RWPE2 (cell line): ENCODE data around the gene ADAM30.

Source experiments
- ATAC-seq: fragments of 200-7000 bp; cut with Tn5 transposase; 3 replicates; pipeline ENCODE4 v1.9.1; 2021; ENCODE audit warnings: low read depth
- DNase-seq: peaks from one replicate; pipeline ENCODE4 v3.0.0-alpha.2; 2020; ENCODE audit warnings: low spot score
- H3K27ac ChIP-seq: fragments of 450-650 bp; 2 replicates; pipeline ENCODE4 v1.5.1; 2017; ENCODE audit warnings: mild to moderate bottlenecking; ENCODE audit not compliant: poor library complexity, severe bottlenecking
- H3K27me3 ChIP-seq: fragments of 250-450 bp; sonication (Bioruptor Pico); 2 replicates; pipeline ENCODE4 v1.5.1; 2021; ENCODE audit warnings: mild to moderate bottlenecking, moderate library complexity; ENCODE audit not compliant: insufficient read depth, poor library complexity, severe bottlenecking
- H3K36me3 ChIP-seq: fragments of 250-450 bp; sonication (Bioruptor Pico); 2 replicates; pipeline ENCODE4 v1.5.1; 2020; ENCODE audit warnings: low read depth, mild to moderate bottlenecking, moderate library complexity
- H3K4me1 ChIP-seq: fragments of 250-450 bp; sonication (Bioruptor Pico); 2 replicates; pipeline ENCODE4 v1.5.1; 2021; ENCODE audit warnings: mild to moderate bottlenecking, moderate library complexity; ENCODE audit not compliant: insufficient read depth, poor library complexity, severe bottlenecking
- H3K4me3 ChIP-seq: fragments of 250-450 bp; sonication (Bioruptor Pico); 2 replicates; pipeline ENCODE4 v1.5.1; 2021; ENCODE audit warnings: mild to moderate bottlenecking, moderate library complexity; ENCODE audit not compliant: severe bottlenecking
- H3K9me3 ChIP-seq: fragments of 250-450 bp; sonication (Bioruptor Pico); 2 replicates; pipeline ENCODE4 v1.5.1; 2021; ENCODE audit warnings: mild to moderate bottlenecking, moderate library complexity; ENCODE audit not compliant: severe bottlenecking
- CTCF ChIP-seq: fragments of 450-650 bp; IDR thresholded peaks from one replicate; pipeline ENCODE4 v1.5.1; 2017; ENCODE audit warnings: mild to moderate bottlenecking, moderate library complexity; ENCODE audit not compliant: poor library complexity, severe bottlenecking

Gene ADAM30

GRCh38 chr1:119910618-119911017 lies 14.3 kb upstream of the ADAM30 start:
- no peak overlapping the region for H3K27ac ChIP-seq
- H3K4me3 ChIP-seq: no peak overlapping the region
- H3K27me3 ChIP-seq: no peaks in the 10 kb centered on the region
- H3K9me3 ChIP-seq: no peaks in the 10 kb centered on the region
- peaks cover 19% of the 10 kb centered on the region; the same call in 1 of the 2 replicates for H3K36me3 ChIP-seq
- TF ChIP-seq CTCF: no peak
- no peak for DNase-seq
- ATAC-seq: no peak
- H3K4me1 ChIP-seq: no peaks in the 10 kb centered on the region

GRCh38 chr1:119909890-119910596 lies 13.7 kb upstream of the ADAM30 start:
- DNase-seq: no peak
- no peak for TF ChIP-seq CTCF
- no peak overlapping the region for H3K4me3 ChIP-seq
- no peak for ATAC-seq
- peaks cover 16% of the 10 kb centered on the region; the same call in 1 of the 2 replicates for H3K36me3 ChIP-seq
- H3K9me3 ChIP-seq: no peaks in the 10 kb centered on the region
- H3K4me1 ChIP-seq: no peaks in the 10 kb centered on the region
- no peak overlapping the region for H3K27ac ChIP-seq
- H3K27me3 ChIP-seq: no peaks in the 10 kb centered on the region

- Histone ChIP-seq H3K27me3 (no peaks in the 10 kb centered on the region), H3K27ac (no peak overlapping the region), H3K36me3 (0 out of 2 replicates have a peak, but pooled peaks cover 6% of the 10 kb centered on the region), H3K4me1 (no peaks in the 10 kb centered on the region), H3K9me3 (no peaks in the 10 kb centered on the region), H3K4me3 (no peak overlapping the region)
- DNase-seq: no peak
- no peak for TF ChIP-seq CTCF
- ATAC-seq: no peak
Observed at GRCh38 chr1:119908661-119909060, 12.3 kb upstream of the ADAM30 start.

GRCh38 chr1:119906927-119907652 lies 10.8 kb upstream of the ADAM30 start:
- no peak for TF ChIP-seq CTCF
- no peak for ATAC-seq

GRCh38 chr1:119903443-119903835 lies 7.1 kb upstream of the ADAM30 start:
- DNase-seq (no peak), ATAC-seq (no peak)
- no peak overlapping the region for H3K4me3 ChIP-seq
- no peaks in the 10 kb centered on the region for H3K36me3 ChIP-seq
- H3K27ac ChIP-seq: no peak overlapping the region
- TF ChIP-seq CTCF: no peak
- no peaks in the 10 kb centered on the region for H3K27me3 ChIP-seq
- no peaks in the 10 kb centered on the region for H3K9me3 ChIP-seq
- H3K4me1 ChIP-seq: no peaks in the 10 kb centered on the region

More at GRCh38 chr1:119906927-119907652, 10.8 kb upstream of the ADAM30 start:
- DNase-seq: no peak
- Histone ChIP-seq H3K27me3 (no peaks in the 10 kb centered on the region), H3K4me3 (no peak overlapping the region), H3K4me1 (no peaks in the 10 kb centered on the region), H3K27ac (no peak overlapping the region), H3K9me3 (no peaks in the 10 kb centered on the region), H3K36me3 (0 out of 2 replicates have a peak, but pooled peaks cover under 1% of the 10 kb centered on the region)
